ENCODE results near the gene ZNF77. TPM values are rescaled to one million over a fixed set of nuclear protein-coding genes. Genes with fewer than 3 reads are reported as not detected.

Gene ZNF77
- polyA plus RNA-seq, 3 donors, result 0.30 to 2.7 (median 1.0) TPM

GRCh38 chr19:2902590-2903218 is 42.1 kb downstream of the ZNF77 start:
- Histone ChIP-seq H3K9me3 (replicated peaks in 1 of 2; ENCODE audit: control insufficient read depth in 1 of 2, insufficient read depth in 1 of 2, low read length in 2 of 2) (no peaks in the 10 kb centered on the region), H3K4me2 (replicated peaks; ENCODE audit: extremely low read depth, low read length, poor library complexity, severe bottlenecking) (no peak overlapping the region), H3K4me1 (ENCODE audit: control insufficient read depth in 1 of 2, insufficient read depth in 2 of 2, low read length in 2 of 2) (peaks cover 16% of the 10 kb centered on the region in 2 donors), H3K36me3 (replicated peaks in 1 of 2; ENCODE audit: control insufficient read depth in 1 of 2, insufficient read depth in 2 of 2, low read length in 2 of 2) (no peaks in the 10 kb centered on the region), H3K27ac (ENCODE audit: low read depth in 1 of 2, low read length in 2 of 2) (no peak overlapping the region), H2AFZ (ENCODE audit: insufficient read depth, low read depth, low read length, poor library complexity, severe bottlenecking) (no peak overlapping the region), H3K4me3 (replicated peaks in 1 of 3; ENCODE audit: low read depth in 2 of 3, low read length in 3 of 3) (no peak overlapping the region), H3K79me2 (ENCODE audit: insufficient read depth, low read length) (peaks cover 23% of the 10 kb centered on the region), H3K27me3 (ENCODE audit: control insufficient read depth in 2 of 2, insufficient read depth in 2 of 2, low read length in 2 of 2) (no peaks in the 10 kb centered on the region), H4K20me1 (ENCODE audit: insufficient read depth, low read length) (no peaks in the 10 kb centered on the region), H3K9ac (ENCODE audit: insufficient read depth, low read length, poor library complexity, severe bottlenecking) (no peak overlapping the region)
- peaks cover 0 to 16% (median 6%) of the 10 kb centered on the region in 7 donors for H3K9me3 Mint-ChIP-seq
- H3K27ac Mint-ChIP-seq, result peak overlapping the region in 1 of 7 donors; percentile 52
- H3K27me3 Mint-ChIP-seq (ENCODE audit: low read depth in 3 of 3), result peaks cover 0 to 5% (median 3%) of the 10 kb centered on the region in 3 donors
- DNase-seq, result no peak
- no peak overlapping the region for H3K4me3 Mint-ChIP-seq
- TF ChIP-seq, protein P1, sequence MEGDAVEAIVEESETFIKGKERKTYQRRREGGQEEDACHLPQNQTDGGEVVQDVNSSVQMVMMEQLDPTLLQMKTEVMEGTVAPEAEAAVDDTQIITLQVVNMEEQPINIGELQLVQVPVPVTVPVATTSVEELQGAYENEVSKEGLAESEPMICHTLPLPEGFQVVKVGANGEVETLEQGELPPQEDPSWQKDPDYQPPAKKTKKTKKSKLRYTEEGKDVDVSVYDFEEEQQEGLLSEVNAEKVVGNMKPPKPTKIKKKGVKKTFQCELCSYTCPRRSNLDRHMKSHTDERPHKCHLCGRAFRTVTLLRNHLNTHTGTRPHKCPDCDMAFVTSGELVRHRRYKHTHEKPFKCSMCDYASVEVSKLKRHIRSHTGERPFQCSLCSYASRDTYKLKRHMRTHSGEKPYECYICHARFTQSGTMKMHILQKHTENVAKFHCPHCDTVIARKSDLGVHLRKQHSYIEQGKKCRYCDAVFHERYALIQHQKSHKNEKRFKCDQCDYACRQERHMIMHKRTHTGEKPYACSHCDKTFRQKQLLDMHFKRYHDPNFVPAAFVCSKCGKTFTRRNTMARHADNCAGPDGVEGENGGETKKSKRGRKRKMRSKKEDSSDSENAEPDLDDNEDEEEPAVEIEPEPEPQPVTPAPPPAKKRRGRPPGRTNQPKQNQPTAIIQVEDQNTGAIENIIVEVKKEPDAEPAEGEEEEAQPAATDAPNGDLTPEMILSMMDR (IDR thresholded peaks at IDR 0.05), result no peak
- peaks cover 16% of the 10 kb centered on the region for H3K4me1 Mint-ChIP-seq
- WGBS (ENCODE audit: insufficient coverage), result 92% methylated on average over 11 of the region's 13 CpGs
- peaks cover 0 to 3% of the 10 kb centered on the region in 2 donors for H3K36me3 Mint-ChIP-seq
- intact Hi-C loops (cut with micrococcal nuclease), result loop anchor here (5.0 kb wide), 1 partner anchor 40 kb away; the partner anchor contains the start of gene ZNF77 (in 2 of the 2)

- Mint-ChIP-seq H3K4me1 (peaks cover 12% of the 10 kb centered on the region), H3K27ac (peak within 1 kb of the TSS; percentile 75 to 94 (median 87)), H3K36me3 (peaks cover 0 to 3% of the 10 kb centered on the region in 2 donors), H3K27me3 (ENCODE audit: low read depth in 3 of 3) (peaks cover 0 to 7% (median 3%) of the 10 kb centered on the region in 3 donors), H3K4me3 (peak within 1 kb of the TSS; percentile 93 to 95), H3K9me3 (peaks cover 2 to 32% (median 24%) of the 10 kb centered on the region in 7 donors)
- Histone ChIP-seq H2AFZ (ENCODE audit: insufficient read depth, low read depth, low read length, poor library complexity, severe bottlenecking) (peak within 1 kb of the TSS; percentile 90), H3K36me3 (replicated peaks in 1 of 2; ENCODE audit: control insufficient read depth in 1 of 2, insufficient read depth in 2 of 2, low read length in 2 of 2) (no peaks in the 10 kb centered on the region), H3K4me1 (ENCODE audit: control insufficient read depth in 1 of 2, insufficient read depth in 2 of 2, low read length in 2 of 2) (peaks cover 16% of the 10 kb centered on the region in 2 donors), H3K27ac (ENCODE audit: low read depth in 1 of 2, low read length in 2 of 2) (peak within 1 kb of the TSS; percentile 63 to 76), H3K4me2 (replicated peaks; ENCODE audit: extremely low read depth, low read length, poor library complexity, severe bottlenecking) (peak within 1 kb of the TSS; percentile 88), H3K9me3 (replicated peaks in 1 of 2; ENCODE audit: control insufficient read depth in 1 of 2, insufficient read depth in 1 of 2, low read length in 2 of 2) (peaks cover 3 to 13% of the 10 kb centered on the region in 2 donors), H3K4me3 (replicated peaks in 1 of 3; ENCODE audit: low read depth in 2 of 3, low read length in 3 of 3) (peak within 1 kb of the TSS; percentile 64 to 85 (median 83)), H3K79me2 (ENCODE audit: insufficient read depth, low read length) (peaks cover 13% of the 10 kb centered on the region), H3K9ac (ENCODE audit: insufficient read depth, low read length, poor library complexity, severe bottlenecking) (peak within 1 kb of the TSS; percentile 56), H4K20me1 (ENCODE audit: insufficient read depth, low read length) (no peaks in the 10 kb centered on the region), H3K27me3 (ENCODE audit: control insufficient read depth in 2 of 2, insufficient read depth in 2 of 2, low read length in 2 of 2) (no peaks in the 10 kb centered on the region)
- intact Hi-C loops (cut with micrococcal nuclease), result loop anchor here (5.0 kb wide), 1 partner anchor 42 kb away; the partner anchor contains the start of gene ZNF77 (in 2 of the 2)
- whole genome bisulfite sequencing (ENCODE audit: insufficient coverage), result under 1% methylated on average over 79 of the region's 100 CpGs
- TF ChIP-seq, protein P1 (IDR thresholded peaks at IDR 0.05), result no peak
- DNase-seq, result peak; percentile 99
Observed at GRCh38 chr19:2900296-2901252, 44.2 kb downstream of the ZNF77 start, which contains the start of gene ZNF57. ZNF57 (plus strand) TSS chr19:2900928; CDS start chr19:2901046, 118 bp downstream.

All from CD14-positive monocyte (primary cell).